HG02884 (cell line): Measurements from ENCODE around the gene GPR15LG.
"Not testable (repeated sequence)": the region's sequence is repeated elsewhere in the genome, so short reads cannot be mapped to it uniquely, and the experiment has no call there.

Experiments
- ATAC-seq: cut with Tn5 transposase; IDR thresholded peaks from one replicate; pipeline ENCODE4 v1.9.1; 2021; ENCODE audit warnings: mild to moderate bottlenecking, moderate library complexity; ENCODE audit not compliant: unreplicated experiment

Gene GPR15LG

GRCh38 chr10:84164442-84164841 lies 9.2 kb upstream of the GPR15LG start:
- no peak for ATAC-seq

GRCh38 chr10:84166620-84167288 lies 6.8 kb upstream of the GPR15LG start:
- peak; percentile 51 for ATAC-seq

- ATAC-seq, result peak; percentile 9
Observed at GRCh38 chr10:84167289-84167653, 6.3 kb upstream of the GPR15LG start.

- ATAC-seq, result not testable (repeated sequence)
Observed at GRCh38 chr10:84168382-84168781, 5.2 kb upstream of the GPR15LG start.

- ATAC-seq, result not testable (repeated sequence)
Observed at GRCh38 chr10:84171237-84171636, 2.4 kb upstream of the GPR15LG start.

GRCh38 chr10:84171700-84172466 lies 1.7 kb upstream of the GPR15LG start:
- ATAC-seq, result peak; percentile 34

- ATAC-seq, result peak; percentile 54
Observed at GRCh38 chr10:84172467-84173356, 889 bp upstream of the GPR15LG start.

GRCh38 chr10:84175436-84175835 lies 1.8 kb downstream of the GPR15LG start:
- no peak for ATAC-seq

- ATAC-seq, result no peak
Observed at GRCh38 chr10:84176351-84176750, 2.8 kb downstream of the GPR15LG start.

GRCh38 chr10:84176836-84177474 lies 3.4 kb downstream of the GPR15LG start:
- no peak for ATAC-seq

- ATAC-seq, result no peak
Observed at GRCh38 chr10:84177541-84178141, 4.0 kb downstream of the GPR15LG start.

- ATAC-seq, result no peak
Observed at GRCh38 chr10:84178160-84178609, 4.6 kb downstream of the GPR15LG start.

- ATAC-seq, result peak; percentile 94
Observed at GRCh38 chr10:84179059-84179710, 5.6 kb downstream of the GPR15LG start.

- not testable (repeated sequence) for ATAC-seq
Observed at GRCh38 chr10:84180386-84180785, 6.8 kb downstream of the GPR15LG start.

GRCh38 chr10:84181631-84182030 lies 8.0 kb downstream of the GPR15LG start:
- no peak for ATAC-seq

GRCh38 chr10:84184517-84184916 lies 10.9 kb downstream of the GPR15LG start:
- no peak for ATAC-seq

- ATAC-seq, result no peak
Observed at GRCh38 chr10:84185526-84186175, 12.1 kb downstream of the GPR15LG start.

GRCh38 chr10:84188815-84189214 lies 15.2 kb downstream of the GPR15LG start:
- ATAC-seq, result no peak

GRCh38 chr10:84190621-84191020 lies 17.0 kb downstream of the GPR15LG start:
- ATAC-seq, result no peak
